Measurements from ENCODE around the gene STN1. TPM values are rescaled to one million over a fixed set of nuclear protein-coding genes. Genes with fewer than 3 reads are reported as not detected.
A peak's percentile ranks its signal among the peaks of the same experiment; 100 is the strongest.

STN1 gene
- total RNA-seq, 6 experiments from 2014 or later: 12.1 to 15.6 (median 14.7) TPM

- H3K27me3 Mint-ChIP-seq (ENCODE audit: insufficient read depth): no peaks in the 10 kb centered on the region; the same call in none of the 2 replicates
- H3K4me1 Mint-ChIP-seq (ENCODE audit: low read depth): peaks cover 79% of the 10 kb centered on the region
- H3K36me3 Mint-ChIP-seq (ENCODE audit: low read depth): no peaks in the 10 kb centered on the region
- no peak for DNase-seq
- no peaks in the 10 kb centered on the region for H3K9me3 Mint-ChIP-seq
- peak overlapping the region; percentile 97 for H3K4me3 Mint-ChIP-seq
- TF ChIP-seq CTCF (IDR thresholded peaks at IDR 0.05): no peak
- peak overlapping the region; percentile 99 for H3K27ac Mint-ChIP-seq
Observed at GRCh38 chr10:103851261-103851660, 66.7 kb downstream of the STN1 start.

DNA sequence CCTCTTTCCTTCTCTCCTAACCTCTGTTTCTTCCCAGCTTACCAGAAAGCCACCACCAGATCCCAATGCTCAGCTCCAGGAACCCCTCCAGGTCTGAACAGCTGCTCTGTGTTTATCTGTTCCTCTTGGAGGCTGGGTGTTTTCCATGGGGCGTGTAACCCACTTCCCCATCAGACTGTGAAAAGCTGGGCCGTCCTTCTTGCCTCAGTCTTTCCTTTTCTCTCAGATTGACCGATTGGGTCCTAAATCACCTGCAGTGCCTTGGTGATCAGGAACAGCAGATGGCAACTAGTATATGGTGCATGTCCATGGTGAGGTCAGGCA, 67.5 kb downstream of the STN1 start:
- H3K9me3 Mint-ChIP-seq: no peaks in the 10 kb centered on the region
- H3K27ac Mint-ChIP-seq: peak overlapping the region; percentile 99
- DNase-seq: no peak
- no peaks in the 10 kb centered on the region; the same call in none of the 2 replicates for H3K27me3 Mint-ChIP-seq (ENCODE audit: insufficient read depth)
- no peak for TF ChIP-seq CTCF (IDR thresholded peaks at IDR 0.05)
- H3K4me3 Mint-ChIP-seq: peak overlapping the region; percentile 97
- no peaks in the 10 kb centered on the region for H3K36me3 Mint-ChIP-seq (ENCODE audit: low read depth)
- peaks cover 81% of the 10 kb centered on the region for H3K4me1 Mint-ChIP-seq (ENCODE audit: low read depth)

- peaks cover 85% of the 10 kb centered on the region for H3K4me1 Mint-ChIP-seq (ENCODE audit: low read depth)
- peak; percentile 86 for DNase-seq
- peak overlapping the region; percentile 97 for H3K4me3 Mint-ChIP-seq
- no peaks in the 10 kb centered on the region for H3K9me3 Mint-ChIP-seq
- H3K27me3 Mint-ChIP-seq (ENCODE audit: insufficient read depth): no peaks in the 10 kb centered on the region; the same call in none of the 2 replicates
- no peaks in the 10 kb centered on the region for H3K36me3 Mint-ChIP-seq (ENCODE audit: low read depth)
- no peak for TF ChIP-seq CTCF (IDR thresholded peaks at IDR 0.05)
- H3K27ac Mint-ChIP-seq: peak overlapping the region; percentile 99
Observed at GRCh38 chr10:103849880-103850571, 68.0 kb downstream of the STN1 start.

DNA sequence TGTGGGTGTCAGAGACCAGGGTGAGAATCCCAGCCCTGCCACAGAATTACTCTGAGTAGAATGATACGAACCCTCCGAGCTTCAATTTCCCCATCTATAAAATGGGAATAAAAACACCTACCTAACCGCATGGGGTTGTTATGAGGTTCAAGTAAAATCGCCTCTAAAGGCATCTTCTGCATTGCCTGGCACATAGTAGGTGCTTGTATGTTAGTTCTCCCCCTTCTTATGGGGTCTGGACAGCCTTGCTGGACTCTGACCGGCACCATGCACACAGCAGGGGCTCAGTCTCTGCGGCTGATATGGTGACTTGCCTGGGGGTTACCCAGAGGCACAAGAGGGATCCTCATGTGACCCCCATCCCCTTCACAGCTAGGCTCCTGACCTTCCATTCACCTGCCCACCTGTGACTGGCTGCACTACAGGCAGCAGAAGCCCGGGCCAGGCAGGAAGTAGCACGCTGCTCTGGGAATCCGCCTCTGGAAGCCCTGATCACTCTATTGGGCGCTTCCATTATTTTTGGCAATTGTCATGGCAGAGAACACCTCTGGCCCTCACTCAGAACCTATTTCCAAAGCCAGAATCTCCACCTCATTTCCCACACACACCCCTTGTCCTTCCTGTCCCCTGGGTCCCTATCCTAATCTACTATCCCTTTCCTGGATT, 68.6 kb downstream of the STN1 start:
- Mint-ChIP-seq H3K4me1 (ENCODE audit: low read depth) (peaks cover 88% of the 10 kb centered on the region), H3K27me3 (ENCODE audit: insufficient read depth) (no peaks in the 10 kb centered on the region; the same call in none of the 2 replicates), H3K9me3 (no peaks in the 10 kb centered on the region), H3K36me3 (ENCODE audit: low read depth) (no peaks in the 10 kb centered on the region), H3K27ac (peak overlapping the region; percentile 99), H3K4me3 (peak overlapping the region; percentile 97)
- DNase-seq: no peak
- TF ChIP-seq CTCF (IDR thresholded peaks at IDR 0.05): no peak

DNA sequence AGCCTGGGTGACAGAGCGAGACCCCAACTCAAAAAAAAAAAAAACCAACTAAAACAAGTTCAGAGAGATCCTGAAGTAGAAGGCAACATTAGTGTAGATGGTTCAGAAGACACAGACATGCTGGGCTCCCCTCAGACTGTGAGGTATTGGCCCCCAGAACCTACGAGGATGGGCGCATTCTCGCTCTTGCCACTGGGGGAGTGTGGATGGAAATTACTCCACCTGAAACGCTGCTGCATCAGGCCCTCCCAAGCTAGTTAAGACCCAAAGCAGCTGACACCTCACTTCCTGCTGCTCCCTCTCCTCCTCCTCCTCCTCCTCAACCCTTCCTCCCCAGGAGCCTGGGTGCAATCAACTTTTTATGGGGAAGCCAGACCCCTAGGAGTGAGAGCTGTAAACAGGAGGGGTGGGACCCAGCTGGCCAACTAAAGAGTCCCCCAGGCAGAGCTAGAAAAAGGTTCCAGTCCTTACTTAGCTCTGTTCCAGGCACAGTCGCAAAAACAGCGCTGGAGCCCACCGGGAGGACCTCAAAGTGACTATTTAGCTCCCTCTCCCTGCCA, 70.0 kb downstream of the STN1 start:
- peaks cover 2% of the 10 kb centered on the region for H3K27me3 Mint-ChIP-seq (ENCODE audit: insufficient read depth)
- TF ChIP-seq CTCF (IDR thresholded peaks at IDR 0.05): peak; percentile 68
- DNase-seq: no peak
- H3K27ac Mint-ChIP-seq: no peak overlapping the region; the same call in 1 of the 2 replicates
- no peaks in the 10 kb centered on the region for H3K9me3 Mint-ChIP-seq
- no peaks in the 10 kb centered on the region for H3K36me3 Mint-ChIP-seq (ENCODE audit: low read depth)
- H3K4me1 Mint-ChIP-seq (ENCODE audit: low read depth): peaks cover 88% of the 10 kb centered on the region
- no peak overlapping the region for H3K4me3 Mint-ChIP-seq
